ENCODE results near the gene IVD.

The IVD gene

DNA sequence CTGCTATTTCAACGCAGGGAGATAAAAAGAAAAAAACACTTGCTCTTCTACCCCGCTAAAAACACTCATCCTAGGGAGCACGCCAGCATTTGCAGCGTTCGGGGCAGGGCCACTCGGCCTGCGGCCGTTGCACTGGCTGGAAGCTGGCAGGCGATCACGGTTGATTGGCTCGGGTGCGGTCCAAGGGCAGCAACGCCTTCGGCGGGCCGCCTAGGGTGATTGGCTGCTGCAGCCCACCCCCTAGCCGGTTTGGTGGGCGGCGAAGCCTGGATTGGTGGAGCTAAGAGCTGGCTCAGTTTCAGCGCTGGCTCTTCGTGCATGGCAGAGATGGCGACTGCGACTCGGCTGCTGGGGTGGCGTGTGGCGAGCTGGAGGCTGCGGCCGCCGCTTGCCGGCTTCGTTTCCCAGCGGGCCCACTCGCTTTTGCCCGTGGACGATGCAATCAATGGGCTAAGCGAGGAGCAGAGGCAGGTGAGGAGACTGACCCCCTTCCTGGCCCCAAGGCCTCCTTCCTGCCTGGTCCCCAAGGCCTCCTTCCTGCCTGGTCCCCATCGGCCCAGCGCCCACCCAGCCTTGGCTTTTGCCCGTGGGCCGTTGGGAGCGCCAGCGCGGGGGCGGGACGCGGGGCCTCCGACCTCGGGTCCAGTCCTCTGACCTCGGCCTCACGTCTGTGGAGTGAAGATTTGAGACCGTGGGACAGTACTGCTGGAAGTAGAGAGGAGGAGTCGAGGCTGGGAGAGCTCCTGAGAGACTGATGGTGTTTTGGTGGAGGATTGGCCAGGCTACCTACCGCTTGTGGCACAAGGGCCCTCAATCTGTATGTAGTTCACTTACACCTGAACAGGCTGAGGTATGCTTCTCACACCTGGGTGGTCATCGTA is at the start of gene IVD:
Gene IVD, plus strand, starts transcription at position 295 of the 881 bp plus-strand sequence. Its CDS starts 33 bp downstream, at position 328.
- peak; percentile 65 to 83 for DNase-seq (ENCODE audit: low read depth in 2 of 2)

DNA sequence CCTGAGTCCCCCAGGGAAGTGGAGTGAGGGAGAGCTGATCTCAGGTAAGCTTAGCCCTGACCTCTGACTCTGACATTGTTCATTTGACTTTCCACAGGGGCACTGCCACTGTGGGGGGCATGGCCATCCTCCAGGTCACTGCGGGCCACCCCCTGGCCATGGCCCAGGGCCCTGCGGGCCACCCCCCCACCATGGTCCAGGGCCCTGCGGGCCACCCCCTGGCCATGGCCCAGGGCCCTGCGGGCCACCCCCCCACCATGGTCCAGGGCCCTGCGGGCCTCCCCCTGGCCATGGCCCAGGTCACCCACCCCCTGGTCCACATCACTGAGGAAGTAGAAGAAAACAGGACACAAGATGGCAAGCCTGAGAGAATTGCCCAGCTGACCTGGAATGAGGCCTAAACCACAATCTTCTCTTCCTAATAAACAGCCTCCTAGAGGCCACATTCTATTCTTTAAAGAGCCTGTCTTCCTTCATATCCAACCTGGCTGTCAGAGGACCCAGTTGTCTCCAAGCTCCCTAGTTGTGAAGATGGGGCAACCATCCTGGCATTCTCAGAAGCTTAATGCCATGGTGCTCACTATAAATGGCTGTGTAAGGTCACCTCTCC is 49.5 kb upstream of the IVD start:
- DNase-seq (ENCODE audit: low read depth in 2 of 2): no peak

DNA sequence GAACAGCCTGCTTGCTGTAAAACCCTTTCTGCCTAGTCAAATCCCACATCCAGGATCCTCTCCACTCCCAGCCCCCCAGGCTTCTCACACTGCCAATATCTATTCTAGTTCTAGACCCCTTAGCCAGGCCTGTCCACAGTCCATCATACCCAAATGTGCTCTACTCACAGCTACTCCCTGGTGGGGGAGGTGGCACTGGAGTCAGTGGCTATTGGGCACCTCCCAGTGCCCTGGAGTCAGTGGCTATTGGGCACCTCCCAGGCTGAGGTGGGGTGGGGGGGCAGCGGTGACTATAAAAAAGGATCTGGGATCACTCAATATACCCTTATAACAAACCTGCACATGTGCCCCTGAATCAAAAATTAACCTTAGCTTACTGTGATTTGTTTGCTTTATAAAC is 48.3 kb upstream of the IVD start:
- no peak for DNase-seq (ENCODE audit: low read depth in 2 of 2)

DNA sequence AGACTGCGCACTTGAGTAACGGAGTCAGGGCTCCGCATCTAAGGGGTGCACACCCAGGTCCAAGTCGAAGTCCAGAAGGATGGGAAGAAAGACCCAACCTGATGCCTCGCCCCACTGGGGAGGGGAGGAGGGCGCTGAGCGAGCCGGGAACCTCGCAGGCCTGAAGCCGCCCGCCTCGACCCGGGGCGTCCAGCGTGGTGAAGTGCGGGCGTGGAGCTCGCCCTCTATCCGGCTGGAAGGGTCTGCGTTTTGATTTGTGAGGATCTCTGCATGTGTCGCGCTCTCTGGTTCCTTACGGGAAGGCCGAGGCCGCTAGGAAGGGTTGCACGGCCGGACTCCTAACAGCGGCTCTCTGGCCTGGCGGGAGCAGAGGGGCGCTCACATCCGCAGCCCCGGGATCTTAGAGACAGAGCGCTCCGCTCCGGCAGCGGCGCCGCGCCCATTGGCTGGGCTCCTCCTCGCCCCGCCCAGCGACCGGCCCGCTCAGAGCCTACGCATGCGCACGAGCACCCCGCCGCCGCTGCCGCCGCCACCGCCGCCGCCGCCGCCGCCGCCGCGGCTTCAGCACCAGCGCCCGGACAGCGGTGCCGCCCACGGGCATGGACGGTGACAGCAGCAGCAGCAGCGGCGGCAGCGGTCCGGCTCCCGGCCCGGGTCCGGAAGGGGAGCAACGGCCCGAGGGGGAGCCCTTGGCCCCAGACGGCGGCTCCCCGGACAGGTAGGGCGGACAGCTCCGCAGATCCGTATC is 47.7 kb upstream of the IVD start, which contains the start of gene DISP2:
Gene DISP2, plus strand, starts transcription at position 497 of the 748 bp plus-strand sequence. Its CDS starts 103 bp downstream, at position 600.
- DNase-seq (ENCODE audit: low read depth in 2 of 2): peak; percentile 83 to 88

DNA sequence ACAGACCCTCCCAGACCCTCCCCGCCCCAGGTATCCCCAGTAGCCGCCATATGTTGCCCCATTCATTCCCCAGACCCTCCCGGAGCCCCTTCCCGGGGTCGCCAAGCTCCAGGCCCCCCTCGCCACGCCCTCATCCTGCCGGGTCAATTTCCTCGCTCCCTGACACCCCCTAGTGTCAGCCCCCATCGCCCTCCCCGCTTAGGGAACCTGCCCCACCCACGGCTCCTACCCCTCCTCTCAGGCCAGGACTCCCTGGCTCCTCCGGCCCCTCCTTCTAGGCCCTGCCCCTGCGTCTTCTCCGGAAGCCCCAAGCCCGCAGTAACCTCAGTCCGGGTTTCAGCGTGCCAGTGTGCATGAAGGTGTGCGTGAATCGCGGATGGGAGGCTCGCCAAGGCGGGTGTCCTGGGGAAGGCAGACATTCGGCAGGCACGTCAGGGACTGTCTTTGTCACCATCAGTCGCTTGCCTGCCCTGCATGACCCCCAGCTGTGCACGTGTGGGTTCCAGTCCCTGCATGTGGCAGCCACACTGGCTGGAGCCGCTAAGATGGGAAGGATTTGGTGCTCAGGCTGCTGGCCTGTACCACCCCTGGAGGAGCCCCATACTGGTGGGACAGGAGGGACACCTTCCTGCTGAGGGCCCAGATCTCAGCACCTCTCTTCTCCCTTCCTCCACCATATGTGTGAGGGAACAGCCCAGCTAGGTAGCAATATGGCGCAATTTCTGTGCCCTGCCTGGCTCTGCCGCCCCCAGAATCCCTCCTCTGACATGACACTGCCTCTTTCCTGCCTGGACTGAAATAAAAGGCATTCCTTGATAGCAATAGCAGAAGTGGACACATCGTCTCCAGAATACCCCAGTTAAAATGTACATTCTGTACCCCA is 46.9 kb upstream of the IVD start:
- DNase-seq (ENCODE audit: low read depth in 2 of 2): peak in 1 of 2 donors; percentile 34

DNA sequence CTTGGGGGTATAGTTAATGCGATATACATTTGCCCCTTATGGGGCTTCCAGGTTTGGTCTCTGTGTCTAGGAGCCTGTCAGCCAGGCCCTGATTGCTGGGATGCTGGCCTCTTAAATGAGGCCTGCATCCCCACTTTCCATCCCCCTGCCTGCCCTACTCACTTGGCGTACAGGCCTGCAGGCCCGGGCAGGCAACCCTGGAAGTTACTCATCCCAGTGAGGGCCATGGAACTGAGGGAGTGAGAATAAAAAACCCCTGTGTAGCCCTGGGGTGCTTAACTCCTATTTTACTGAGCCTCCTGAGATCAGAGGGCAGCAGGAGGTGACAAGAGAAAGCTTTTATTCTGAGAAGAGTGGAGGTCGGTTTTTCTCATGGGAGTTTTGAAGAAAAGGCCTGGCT is 45.6 kb upstream of the IVD start:
- DNase-seq (ENCODE audit: low read depth in 2 of 2): no peak

DNA sequence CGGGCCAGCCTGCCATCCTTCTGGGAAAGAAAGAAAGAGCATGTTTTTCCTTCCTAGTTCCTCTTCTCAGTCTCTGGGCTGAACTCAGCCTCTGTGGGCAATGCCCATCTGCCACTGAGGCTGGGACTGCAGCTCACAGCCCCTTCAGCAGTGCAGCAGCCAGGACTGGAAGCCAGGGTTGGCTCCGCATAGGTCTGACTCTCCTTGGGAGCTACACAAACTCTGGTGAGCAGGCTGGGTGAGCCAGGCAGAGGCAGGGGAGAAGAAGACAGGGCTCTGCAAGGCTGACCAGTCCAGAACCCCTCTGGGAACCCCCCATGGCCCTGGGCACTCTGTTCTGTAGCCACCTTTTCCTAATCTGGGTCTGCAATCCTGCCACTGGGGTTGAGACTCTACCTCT is 44.0 kb upstream of the IVD start:
- DNase-seq (ENCODE audit: low read depth in 2 of 2): no peak

DNA sequence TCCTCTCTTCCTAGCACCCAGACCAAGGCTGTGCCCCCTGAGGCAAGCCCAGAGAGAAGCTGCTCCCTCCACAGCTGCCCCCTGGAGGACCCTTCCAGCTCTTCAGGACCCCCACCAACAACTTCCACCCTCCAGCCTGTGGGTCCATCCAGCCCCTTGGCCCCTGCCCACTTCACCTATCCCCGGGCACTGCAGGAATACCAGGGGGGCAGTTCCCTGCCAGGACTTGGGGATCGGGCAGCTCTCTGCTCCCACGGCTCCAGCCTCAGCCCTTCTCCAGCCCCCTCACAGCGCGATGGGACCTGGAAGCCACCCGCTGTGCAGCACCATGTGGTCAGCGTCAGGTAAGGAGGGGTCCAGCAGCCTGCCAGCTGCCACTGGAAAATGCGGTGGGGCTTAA is 42.0 kb upstream of the IVD start:
- DNase-seq (ENCODE audit: low read depth in 2 of 2): no peak

DNA sequence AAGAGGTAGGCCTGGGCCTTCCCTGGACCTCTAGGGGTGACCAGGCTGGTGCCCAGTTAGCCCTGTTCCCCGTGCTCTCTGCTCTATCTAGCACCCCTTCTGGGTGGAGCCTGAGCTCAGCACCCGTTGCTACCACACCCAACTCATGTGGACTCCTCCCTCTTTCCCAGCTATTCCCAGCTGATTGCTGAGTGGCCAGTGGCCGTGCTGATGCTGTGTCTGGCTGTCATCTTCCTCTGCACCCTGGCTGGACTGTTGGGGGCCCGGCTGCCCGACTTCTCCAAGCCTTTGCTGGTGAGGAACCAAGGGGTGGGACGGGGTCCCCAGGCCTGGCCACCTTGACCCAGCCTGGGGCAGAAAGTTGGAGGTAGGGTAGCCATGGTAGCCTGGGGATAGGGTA is 41.3 kb upstream of the IVD start:
- DNase-seq (ENCODE audit: low read depth in 2 of 2): no peak

DNA sequence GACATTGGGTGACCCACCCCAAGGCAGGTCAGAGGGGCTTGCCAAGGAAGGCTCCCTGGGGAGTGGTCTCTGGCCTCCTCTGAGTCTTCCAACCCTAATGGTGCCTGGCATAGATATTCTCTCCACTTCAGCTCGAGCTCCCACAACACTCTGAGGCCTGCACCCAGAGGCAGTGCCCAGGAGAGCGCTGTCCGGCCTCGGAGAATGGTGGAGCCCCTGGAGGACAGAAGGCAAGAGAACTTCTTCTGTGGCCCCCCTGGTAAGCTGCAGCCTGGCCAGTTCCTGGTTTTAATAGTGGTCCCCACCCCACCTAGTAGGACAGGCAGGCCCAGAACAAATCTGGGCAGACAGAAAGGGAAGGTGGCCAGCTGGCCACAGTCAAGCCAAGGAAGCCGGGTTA is 40.6 kb upstream of the IVD start:
- no peak for DNase-seq (ENCODE audit: low read depth in 2 of 2)

DNA sequence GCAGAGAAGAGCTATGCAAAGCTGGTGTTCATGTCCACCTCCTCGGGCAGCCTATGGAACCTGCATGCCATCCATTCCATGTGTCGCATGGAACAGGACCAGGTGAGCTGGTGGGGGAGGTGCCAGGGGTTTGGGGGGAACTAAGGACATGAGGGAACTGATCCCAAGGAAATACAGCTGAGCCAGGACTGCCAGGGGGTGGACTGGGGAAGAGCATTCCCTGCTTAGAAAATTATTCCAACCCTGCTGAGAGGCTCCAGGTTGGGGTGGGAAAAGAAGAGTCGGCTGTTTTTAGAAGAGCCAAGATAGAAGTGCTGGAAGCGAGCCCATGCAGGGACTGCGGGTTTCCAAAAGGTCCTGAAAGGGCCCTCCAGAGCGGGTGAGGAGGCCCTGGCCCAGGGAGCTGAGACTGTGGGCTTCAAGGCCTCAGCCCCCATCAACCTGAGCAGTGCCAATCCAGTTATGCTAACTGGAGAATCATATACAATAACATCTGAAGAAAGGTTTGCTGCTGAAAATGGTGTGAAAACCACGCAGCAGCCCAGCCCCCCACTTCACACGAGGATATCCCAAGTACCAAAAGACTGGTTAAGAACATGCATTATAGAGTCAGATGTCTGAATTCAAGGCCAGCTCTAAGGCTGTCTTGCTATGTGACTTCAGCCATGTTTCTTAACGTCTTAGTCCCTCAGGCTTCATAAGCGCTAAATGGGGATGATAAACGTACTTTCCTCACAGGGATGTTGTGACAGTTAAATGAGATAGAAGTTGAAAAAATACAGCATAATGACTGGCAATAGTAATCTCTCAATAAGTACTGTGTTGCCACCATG is 39.8 kb upstream of the IVD start:
- no peak for DNase-seq (ENCODE audit: low read depth in 2 of 2)

DNA sequence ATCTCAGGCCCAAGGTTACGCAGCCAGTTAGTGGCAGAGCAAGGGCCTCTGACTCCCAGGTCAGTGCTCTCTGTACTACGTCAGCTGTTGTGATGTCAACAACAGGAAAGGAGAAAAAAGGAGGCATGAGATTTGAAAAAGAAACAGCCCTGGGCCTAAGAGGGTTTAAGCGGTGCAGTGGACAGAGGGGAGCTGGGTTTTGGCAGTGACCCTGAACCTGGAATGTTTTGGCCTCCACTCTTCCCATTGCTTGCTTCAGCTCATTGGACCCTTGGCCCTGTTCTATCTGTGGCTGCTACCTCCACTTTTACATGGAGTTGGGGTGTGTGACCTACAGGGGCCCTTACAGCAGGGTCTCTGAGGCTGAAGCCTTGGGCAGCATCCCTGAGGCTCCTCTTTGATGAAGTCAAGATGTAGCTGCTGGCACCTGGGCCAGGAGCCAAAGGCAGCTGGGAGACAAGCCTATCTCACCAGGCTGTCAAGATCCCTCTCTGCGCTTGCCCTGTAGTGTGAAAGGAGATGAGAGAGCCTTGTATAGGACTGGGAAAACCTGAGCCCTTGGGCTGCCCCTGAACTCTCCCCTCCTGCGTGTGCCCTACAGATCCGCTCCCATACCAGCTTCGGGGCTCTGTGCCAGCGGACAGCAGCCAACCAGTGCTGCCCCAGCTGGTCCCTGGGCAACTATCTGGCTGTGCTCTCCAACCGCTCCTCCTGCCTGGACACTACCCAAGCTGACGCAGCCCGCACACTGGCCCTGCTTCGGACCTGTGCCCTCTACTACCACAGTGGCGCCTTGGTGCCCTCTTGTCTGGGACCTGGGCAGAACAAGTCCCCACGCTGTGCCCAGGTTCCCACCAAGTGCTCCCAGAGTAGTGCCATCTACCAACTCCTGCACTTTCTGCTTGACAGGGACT is 38.9 kb upstream of the IVD start:
- no peak for DNase-seq (ENCODE audit: low read depth in 2 of 2)

DNA sequence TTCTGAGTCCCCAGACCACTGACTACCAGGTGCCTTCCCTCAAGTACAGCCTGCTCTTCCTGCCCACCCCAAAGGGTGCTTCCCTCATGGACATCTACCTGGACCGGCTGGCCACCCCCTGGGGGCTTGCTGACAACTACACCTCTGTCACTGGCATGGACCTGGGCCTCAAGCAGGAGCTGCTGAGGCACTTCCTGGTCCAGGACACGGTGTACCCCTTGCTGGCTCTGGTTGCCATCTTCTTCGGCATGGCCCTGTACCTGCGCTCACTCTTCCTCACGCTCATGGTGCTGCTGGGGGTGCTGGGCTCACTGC is 38.3 kb upstream of the IVD start:
- DNase-seq (ENCODE audit: low read depth in 2 of 2): no peak

DNA sequence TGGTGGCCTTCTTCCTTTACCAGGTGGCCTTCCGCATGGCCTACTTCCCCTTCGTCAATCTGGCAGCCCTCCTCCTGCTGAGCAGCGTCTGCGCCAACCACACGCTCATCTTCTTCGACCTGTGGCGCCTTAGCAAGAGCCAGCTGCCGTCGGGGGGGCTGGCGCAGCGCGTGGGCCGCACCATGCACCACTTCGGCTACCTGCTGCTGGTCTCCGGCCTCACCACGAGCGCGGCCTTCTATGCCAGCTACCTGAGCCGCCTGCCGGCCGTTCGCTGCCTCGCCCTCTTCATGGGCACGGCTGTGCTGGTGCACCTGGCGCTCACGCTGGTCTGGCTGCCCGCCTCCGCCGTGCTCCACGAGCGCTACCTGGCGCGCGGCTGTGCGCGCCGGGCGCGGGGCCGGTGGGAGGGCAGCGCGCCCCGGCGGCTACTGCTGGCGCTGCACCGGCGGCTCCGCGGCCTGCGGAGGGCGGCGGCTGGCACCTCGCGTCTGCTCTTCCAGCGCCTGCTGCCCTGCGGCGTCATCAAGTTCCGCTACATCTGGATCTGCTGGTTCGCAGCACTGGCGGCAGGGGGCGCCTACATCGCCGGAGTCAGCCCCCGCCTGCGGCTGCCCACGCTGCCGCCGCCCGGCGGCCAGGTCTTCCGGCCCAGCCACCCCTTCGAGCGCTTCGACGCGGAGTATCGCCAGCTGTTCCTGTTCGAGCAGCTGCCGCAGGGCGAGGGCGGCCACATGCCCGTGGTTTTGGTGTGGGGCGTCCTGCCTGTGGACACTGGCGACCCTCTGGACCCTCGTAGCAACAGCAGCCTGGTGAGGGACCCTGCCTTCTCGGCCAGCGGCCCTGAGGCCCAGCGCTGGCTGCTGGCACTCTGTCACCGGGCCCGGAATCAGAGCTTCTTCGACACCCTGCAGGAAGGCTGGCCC is 37.6 kb upstream of the IVD start:
- DNase-seq (ENCODE audit: low read depth in 2 of 2): peak; percentile 79 to 80

DNA sequence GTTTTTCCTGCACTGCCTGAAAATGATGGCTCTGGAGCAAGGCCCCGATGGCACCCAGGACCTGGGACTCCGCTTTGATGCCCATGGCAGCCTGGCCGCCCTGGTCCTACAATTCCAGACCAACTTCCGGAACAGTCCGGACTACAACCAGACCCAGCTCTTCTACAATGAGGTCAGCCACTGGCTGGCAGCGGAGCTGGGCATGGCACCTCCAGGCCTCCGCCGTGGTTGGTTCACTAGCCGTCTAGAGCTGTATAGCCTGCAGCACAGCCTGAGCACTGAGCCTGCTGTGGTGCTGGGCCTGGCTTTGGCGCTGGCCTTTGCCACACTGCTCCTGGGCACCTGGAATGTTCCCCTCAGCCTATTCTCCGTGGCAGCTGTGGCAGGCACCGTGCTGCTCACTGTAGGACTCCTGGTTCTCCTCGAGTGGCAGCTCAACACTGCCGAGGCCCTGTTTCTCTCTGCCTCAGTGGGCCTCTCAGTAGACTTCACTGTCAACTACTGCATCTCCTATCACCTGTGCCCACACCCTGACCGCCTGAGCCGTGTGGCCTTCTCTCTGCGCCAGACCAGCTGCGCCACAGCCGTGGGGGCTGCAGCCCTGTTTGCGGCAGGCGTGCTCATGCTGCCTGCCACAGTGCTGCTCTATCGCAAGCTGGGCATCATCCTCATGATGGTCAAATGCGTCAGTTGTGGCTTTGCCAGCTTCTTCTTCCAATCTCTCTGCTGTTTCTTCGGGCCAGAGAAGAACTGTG is 36.7 kb upstream of the IVD start:
- no peak for DNase-seq (ENCODE audit: low read depth in 2 of 2)

DNA sequence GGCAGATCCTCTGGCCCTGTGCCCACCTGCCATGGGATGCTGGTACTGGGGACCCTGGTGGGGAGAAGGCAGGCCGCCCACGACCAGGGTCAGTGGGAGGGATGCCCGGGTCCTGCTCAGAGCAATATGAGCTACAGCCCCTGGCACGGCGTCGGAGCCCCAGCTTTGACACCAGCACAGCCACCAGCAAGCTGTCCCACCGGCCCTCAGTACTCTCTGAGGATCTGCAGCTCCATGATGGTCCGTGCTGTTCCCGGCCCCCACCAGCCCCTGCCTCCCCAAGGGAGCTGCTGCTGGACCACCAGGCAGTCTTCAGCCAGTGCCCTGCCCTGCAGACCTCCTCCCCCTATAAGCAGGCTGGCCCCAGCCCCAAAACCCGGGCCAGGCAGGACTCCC is 36.1 kb upstream of the IVD start:
- DNase-seq (ENCODE audit: low read depth in 2 of 2): no peak

DNA sequence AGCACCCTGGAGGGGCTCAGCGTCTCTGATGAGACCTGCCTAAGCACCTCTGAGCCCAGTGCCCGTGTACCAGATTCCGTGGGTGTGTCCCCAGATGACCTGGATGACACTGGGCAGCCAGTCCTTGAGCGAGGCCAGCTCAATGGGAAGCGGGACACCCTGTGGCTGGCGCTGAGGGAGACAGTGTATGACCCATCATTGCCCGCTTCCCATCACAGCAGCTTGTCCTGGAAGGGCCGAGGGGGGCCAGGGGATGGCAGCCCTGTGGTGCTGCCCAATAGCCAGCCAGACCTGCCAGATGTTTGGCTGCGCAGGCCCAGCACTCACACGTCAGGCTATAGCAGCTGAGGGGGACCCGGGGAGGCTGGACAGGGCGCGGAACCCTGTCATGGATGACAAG is 35.6 kb upstream of the IVD start:
- DNase-seq (ENCODE audit: low read depth in 2 of 2): no peak

DNA sequence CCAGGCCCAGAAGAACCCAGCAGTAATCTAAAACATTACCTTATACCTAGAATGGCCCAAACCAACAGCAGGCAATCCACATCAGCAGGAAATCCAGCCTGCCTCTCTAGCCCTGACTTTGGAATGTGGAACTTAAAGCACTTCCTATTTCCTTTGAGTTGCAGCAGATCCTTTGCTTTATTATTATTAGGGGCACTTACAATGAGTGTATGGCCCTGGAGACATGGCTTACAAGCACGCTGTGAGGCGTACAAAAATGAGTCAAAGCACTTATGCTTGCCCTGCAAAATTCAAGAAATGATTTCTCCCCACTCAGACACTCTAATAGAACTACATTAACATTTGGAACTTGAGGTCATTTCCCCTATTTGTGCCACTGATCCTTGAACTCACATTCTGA is 32.6 kb upstream of the IVD start:
- no peak for DNase-seq (ENCODE audit: low read depth in 2 of 2)

Data from stimulated activated CD4-positive, alpha-beta T cell treated with anti-CD3 and anti-CD28 coated beads, Interleukin-1b, Interleukin-23, amount 100 ng/mL, for 4 hours (primary cell).